GM12874 (cell line): ENCODE results near the gene AKR1C4.

Source experiments
- TF ChIP-seq, protein P1 (sequence below): IDR thresholded peaks from 2 replicates; pipeline ENCODE4 v1.5.1; 2011; ENCODE audit warnings: low read depth, mild to moderate bottlenecking, control low read depth, low read length, moderate library complexity; ENCODE audit not compliant: insufficient read depth

Gene AKR1C4

GRCh38 chr10:5265139-5265538 is 68.5 kb downstream of the AKR1C4 start:
- TF ChIP-seq, protein P1, sequence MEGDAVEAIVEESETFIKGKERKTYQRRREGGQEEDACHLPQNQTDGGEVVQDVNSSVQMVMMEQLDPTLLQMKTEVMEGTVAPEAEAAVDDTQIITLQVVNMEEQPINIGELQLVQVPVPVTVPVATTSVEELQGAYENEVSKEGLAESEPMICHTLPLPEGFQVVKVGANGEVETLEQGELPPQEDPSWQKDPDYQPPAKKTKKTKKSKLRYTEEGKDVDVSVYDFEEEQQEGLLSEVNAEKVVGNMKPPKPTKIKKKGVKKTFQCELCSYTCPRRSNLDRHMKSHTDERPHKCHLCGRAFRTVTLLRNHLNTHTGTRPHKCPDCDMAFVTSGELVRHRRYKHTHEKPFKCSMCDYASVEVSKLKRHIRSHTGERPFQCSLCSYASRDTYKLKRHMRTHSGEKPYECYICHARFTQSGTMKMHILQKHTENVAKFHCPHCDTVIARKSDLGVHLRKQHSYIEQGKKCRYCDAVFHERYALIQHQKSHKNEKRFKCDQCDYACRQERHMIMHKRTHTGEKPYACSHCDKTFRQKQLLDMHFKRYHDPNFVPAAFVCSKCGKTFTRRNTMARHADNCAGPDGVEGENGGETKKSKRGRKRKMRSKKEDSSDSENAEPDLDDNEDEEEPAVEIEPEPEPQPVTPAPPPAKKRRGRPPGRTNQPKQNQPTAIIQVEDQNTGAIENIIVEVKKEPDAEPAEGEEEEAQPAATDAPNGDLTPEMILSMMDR, result no peak

- TF ChIP-seq, protein P1, result no peak
Observed at GRCh38 chr10:5266351-5266750, 69.7 kb downstream of the AKR1C4 start.

- TF ChIP-seq, protein P1, result no peak
Observed at GRCh38 chr10:5266804-5267203, 70.2 kb downstream of the AKR1C4 start.

DNA sequence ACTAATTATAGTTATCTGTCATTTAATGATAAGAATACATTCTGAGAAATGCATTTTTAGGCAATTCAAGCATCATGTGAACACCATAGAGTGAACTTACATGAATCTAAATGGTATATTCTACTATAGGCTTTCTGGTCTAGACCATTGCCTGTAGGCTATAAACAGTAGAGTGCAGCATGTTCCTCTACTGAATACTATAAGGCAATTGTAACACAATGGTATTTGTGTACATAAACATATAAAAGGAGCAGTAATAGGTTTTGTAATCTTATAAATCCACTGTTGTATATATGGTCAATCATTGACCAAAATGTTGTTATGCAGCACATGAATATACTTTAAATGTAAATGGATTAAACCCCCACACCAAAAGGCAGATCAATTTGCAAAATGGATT is 71.6 kb downstream of the AKR1C4 start:
- TF ChIP-seq, protein P1, result no peak
